GM21381 (cell line): ENCODE measurements around the gene GALNS.
"Not testable (repeated sequence)": the region's sequence is repeated elsewhere in the genome, so short reads cannot be mapped to it uniquely, and the experiment has no call there.

Source experiments
- ATAC-seq: cut with Tn5 transposase; IDR thresholded peaks from one replicate; pipeline ENCODE4 v1.9.1; 2021; ENCODE audit warnings: mild to moderate bottlenecking, moderate library complexity; ENCODE audit not compliant: unreplicated experiment

The GALNS gene

DNA sequence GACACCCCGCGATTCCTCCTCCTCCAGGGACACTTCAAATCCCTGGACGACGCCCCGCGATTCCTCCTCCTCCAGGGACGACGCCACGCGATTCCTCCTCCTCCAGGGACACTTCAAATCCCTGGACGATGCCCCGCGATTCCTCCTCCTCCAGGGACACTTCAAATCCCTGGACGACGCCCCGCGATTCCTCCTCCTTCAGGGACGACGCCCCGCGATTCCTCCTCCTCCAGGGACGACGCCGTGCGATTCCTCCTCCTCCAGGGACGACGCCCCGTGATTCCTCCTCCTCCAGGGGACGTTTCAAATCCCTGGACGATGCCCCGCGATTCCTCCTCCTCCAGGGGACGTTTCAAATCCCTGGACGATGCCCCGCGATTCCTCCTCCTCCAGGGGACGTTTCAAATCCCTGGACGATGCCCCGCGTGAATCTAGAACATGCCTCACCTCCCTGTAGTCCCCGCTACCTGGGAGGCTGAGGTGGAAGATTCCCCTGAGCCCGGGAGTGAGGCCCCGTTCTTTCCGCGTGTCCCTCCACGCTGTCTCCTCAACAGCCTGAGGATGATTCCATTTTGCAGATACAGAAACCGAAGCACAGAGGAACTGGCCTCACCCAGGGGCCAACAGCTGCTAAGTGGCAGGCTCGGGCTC lies 33.1 kb upstream of the GALNS start:
- ATAC-seq, result not testable (repeated sequence)

GRCh38 chr16:88888461-88889387 lies 32.0 kb upstream of the GALNS start:
- no peak for ATAC-seq

DNA sequence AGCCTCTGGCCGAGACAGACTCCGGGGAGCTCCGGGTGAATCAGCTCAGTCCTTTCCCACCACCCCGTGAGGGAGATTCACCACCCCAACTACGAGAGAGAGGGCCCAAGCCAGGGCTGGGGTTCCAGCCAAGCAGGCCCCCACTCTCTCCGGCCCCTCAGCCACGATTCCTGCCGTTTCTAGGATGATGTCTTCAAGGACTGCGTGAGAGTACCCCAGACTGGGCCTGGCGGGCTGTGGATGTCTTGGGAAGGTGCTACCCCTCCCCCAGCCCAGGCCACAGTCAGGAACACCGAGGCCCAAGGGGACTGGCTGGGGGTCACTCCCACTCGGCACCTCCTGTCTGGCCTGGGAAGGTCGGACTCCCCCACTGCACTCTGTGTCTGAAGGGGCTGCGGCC lies 31.3 kb upstream of the GALNS start:
- ATAC-seq, result no peak

DNA sequence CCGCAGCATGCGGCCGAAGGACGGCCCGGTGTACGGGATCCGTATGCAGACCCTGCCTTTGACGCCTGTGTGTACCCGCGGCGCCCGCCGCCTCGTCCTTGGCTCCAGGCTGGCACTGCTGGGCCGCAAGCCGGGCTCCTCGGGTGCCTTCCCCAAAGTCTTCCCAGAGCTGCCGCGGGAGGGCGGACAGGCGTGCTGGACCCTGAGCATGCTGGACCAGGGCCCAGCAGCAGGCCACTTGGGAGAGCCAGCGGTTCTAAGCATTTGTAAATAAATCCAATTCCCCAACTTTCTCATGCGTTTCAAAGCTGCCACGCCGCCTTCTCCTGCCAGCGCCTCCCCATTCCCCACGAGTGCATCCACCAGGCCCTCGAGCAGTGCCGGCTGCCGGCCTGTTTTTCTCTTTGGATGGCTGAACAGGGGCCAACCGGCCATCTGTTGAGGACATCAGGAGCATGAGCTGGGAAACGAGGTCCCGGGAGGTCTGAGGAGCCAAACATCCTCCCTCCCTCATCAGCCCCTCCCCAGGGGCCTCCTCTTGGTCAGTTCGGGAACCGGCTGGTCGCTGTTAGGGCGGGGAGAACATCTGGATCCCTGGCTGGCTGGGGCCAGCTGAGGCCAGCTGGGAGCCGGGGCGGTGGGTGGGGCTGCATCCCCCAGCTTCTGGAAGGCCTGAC lies 30.2 kb upstream of the GALNS start:
- ATAC-seq, result no peak

GRCh38 chr16:88886420-88886844 lies 29.7 kb upstream of the GALNS start:
- ATAC-seq, result no peak

DNA sequence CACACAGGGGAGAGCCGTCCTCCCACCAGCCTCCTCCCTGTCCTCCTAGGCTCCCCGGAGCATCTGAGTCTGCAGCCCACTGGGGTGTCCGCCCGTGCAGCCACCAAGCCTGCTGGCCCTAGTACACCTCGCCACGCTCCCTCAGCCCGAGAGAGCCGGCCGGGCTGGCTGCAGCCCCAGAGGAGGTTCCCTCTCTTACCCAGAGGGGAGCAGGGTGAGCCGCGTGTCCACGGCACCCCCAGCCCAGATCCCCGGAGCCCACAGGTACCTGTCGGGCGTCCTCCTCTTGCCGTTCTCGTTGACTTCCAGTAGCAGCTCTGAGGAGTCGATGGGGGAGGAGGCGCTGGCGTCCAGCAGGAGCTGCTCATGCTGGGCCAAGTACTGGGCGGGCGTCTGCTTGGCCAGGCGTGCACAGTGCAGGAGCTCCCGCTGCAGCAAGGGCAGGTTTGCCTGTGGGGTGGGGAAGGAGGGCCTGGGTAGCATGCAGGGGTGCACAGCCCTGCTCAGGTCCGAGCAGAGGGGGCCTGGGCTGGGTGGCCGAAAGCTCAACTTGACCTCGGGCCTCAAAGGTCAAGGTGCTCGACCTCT lies 29.0 kb upstream of the GALNS start:
- ATAC-seq, result no peak

DNA sequence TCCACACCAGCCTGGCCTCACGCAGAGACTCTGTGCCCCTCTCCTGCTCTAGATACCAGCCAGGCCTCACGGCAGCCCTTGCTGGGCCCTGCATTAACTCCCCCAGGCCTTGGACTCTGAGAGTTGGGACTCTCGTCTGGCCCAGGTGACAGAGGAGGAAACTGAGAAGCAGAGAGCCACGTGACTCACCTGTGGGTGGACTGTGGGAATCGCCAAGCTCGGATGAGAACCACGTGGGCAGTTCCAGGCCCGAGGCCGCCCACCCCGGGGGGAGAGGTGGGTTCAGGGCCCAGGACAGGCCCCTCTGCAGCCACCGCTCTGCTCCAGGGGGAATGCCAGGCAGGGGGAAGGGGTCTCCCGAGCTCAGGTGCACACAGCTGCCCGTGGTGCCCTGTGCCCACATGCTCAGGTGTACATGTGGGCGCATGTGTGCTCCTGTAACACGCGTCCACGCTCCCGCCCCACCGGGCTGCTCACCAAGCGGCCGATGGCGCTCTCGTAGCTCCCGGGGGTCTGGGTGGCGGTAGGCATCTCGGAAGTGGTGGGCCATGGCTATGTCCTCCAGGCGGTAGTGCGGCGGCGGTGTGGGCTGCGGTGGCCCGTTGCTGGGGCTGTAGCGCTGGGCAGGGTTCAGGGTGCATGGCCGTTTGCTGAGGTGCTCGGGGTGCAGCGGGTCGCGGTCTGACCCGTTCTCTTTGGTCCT lies 28.0 kb upstream of the GALNS start:
- ATAC-seq, result no peak

DNA sequence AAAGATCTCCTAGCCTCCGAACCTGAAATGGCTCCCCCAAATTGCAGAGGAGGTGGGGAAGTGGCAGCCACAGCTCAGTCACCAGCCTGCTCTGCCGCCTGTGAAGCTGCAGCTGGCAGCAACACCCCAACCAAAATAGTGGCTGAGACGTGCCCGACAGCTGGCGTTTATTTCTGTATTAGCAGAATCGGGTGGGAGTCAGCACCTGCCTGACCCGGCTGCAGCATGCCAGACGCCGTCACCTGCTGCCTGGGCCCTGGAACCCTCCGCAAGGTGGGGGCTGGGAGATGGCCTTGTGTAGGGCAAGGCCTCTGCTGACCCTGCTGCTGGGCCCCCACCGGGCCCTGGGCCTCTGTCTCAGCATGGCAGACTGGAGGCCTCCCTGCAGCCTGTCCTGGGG lies 27.2 kb upstream of the GALNS start:
- no peak for ATAC-seq

- no peak for ATAC-seq
Observed at GRCh38 chr16:88883117-88883895, 26.6 kb upstream of the GALNS start.

- ATAC-seq, result no peak
Observed at GRCh38 chr16:88882358-88883030, 25.7 kb upstream of the GALNS start.

DNA sequence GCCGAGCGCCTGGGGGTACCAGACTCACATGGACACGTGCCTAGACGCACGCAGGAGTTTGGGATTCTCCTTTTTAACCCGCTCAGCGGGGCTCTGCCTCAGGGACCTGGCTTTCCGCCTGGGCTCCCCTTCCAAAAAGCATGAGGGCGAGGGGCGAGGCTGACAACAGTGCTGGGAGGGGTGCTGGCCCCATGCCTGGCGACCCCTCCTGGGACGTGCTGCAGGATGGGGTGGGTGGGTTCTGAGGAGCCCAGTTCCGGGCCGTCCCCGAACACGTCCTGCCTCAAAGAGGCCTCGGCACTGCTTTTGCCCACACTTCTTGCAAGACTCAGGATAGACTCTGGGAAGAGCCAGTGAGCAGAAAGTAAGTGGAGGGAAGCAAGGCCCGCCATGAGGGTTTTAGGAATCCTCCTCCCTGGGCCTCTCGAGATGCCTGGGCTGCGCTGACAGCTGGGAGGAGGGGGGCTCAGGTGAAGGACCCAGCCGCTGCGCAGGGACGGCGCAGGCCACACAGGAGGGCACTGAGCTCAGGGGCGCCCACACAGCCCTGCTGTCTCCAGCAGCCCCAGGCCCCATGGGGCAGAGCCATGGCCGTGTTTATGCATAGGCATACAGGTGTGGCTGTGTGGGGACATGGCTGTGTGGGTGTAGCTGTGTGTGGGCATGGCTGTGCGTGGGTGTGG lies 25.1 kb upstream of the GALNS start:
- no peak for ATAC-seq

DNA sequence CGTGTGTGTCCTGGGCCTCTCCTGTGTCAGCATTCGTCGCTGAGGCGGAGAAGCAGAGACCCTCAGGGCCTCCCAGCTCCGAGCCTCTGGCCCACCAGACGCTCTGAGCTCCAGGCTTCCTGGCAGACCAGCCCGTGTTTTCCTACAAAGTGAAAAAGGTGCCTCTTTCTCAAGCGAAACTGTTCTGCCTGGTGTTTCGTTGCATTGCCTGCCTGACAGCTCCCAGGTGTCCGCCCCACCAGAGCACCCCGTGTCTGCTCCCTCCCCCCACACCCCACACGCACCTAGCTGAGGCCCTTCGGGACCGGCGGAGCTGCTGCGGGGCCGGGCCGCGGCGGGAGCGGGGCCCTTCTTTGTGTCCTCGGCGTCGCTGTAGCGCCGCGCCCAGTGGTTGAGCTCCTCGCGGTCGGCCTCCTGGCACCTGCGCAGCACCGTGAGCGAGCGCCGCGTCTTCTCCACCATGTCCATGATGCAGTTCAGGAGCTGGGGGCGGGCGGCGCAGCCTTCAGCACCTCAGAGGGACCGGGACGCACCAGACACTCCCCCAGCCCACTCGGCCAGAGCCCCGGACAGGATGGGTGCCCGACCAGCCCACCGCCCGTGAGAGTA lies 24.4 kb upstream of the GALNS start:
- no peak for ATAC-seq

DNA sequence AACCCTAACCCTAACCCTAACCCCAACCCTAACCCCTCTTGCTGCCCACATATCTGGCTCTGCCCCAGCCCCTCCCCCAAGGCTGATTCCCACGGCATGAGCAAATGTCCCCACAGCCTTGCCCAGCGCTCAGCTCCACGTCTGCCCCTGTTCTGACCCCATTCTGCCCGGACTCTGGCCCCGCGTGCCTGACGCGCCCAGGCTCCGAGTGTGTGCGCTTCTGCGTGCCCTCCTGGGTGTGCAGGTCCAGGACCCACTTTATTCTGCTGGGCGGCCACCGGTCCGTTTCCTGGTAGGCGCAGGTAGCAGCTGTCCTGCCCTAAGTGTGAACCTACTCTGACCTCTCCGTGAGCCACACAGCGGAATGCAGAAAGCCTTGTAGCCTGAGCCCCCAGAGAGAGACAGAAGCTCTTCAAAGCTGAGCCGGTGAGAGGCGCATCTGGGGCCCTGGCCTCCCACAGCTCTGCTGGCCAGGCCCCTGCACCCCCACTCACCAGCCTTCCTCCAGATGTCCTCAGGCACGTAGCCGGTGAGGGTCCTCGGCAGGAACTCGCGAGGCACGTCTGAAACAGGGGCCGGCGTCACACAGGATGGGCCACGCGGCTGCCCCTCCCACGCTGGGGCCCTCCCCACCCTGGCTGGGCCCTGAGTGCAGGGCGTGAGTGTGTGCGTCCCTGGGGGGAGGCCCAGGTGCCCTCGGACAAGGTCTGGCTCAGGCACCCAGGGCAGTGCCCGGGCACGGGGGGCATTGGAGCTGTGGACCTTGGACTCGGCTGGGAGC lies 23.7 kb upstream of the GALNS start:
- no peak for ATAC-seq

- ATAC-seq, result no peak
Observed at GRCh38 chr16:88879788-88880055, 23.0 kb upstream of the GALNS start.

- ATAC-seq, result no peak
Observed at GRCh38 chr16:88878967-88879787, 22.4 kb upstream of the GALNS start.

DNA sequence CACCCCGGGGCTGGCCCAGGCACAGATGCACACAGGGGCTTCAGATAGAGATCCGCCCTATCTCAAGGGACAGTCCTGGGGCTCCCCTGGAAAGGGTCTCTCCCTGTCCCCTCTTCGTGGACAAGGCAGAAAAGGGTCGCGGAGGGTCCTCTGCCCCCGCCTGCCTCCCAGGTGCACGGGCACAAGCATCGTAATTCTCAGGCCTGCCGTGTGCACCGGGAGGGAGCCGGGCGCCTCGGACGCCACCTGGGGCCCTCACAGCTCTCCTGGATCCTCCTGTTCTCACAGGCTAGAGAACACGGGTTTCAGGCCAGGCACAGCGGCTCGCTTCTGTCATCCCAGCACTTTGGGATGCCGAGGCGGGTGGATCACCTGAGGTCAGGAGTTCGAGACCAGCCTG lies 21.6 kb upstream of the GALNS start:
- ATAC-seq, result no peak
